Measurements from ENCODE around the gene PLA2G6.

DNA sequence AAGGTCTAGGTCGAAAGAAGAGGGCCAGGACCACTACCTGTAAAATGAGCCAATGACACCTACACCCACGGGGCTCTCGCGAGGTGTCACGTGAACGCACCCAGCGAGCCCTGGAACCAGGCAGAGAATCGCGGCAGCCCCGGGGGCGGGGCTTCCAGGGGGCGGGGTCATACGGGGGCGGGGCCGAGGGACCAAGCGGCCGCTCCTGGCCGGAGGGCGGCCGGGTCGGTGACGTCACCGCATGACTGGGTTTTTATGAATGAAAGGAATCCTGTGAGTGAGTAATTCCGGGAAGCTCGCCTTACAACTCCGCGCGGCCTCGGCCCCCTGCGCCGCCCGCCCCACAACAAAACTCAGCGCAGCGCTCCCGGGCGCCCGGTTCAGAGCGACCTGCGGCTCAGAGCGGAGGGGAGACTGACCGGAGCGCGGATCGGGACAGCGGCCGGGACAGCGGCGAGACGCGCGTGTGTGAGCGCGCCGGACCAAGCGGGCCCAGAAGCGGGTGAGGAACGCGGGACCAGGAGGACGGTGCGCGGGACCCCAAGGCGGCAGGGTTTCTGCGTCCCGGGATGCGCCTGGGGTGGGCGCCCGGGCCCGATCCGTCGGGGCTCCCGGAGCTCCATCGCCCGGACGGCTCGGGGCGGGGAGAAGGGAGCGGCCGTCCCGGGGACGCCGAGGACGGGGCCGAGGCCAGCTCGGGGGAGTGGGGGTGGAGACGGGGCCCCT, 20.2 kb upstream of the PLA2G6 start, which contains the start of gene MAFF:
- TF ChIP-seq, protein P1, sequence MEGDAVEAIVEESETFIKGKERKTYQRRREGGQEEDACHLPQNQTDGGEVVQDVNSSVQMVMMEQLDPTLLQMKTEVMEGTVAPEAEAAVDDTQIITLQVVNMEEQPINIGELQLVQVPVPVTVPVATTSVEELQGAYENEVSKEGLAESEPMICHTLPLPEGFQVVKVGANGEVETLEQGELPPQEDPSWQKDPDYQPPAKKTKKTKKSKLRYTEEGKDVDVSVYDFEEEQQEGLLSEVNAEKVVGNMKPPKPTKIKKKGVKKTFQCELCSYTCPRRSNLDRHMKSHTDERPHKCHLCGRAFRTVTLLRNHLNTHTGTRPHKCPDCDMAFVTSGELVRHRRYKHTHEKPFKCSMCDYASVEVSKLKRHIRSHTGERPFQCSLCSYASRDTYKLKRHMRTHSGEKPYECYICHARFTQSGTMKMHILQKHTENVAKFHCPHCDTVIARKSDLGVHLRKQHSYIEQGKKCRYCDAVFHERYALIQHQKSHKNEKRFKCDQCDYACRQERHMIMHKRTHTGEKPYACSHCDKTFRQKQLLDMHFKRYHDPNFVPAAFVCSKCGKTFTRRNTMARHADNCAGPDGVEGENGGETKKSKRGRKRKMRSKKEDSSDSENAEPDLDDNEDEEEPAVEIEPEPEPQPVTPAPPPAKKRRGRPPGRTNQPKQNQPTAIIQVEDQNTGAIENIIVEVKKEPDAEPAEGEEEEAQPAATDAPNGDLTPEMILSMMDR (IDR thresholded peaks at IDR 0.05): no peak
- TF ChIP-seq POLR2A (IDR thresholded peaks at IDR 0.05): peak; percentile 98
